ENCODE measurements around the gene LYPD6B.

DNA sequence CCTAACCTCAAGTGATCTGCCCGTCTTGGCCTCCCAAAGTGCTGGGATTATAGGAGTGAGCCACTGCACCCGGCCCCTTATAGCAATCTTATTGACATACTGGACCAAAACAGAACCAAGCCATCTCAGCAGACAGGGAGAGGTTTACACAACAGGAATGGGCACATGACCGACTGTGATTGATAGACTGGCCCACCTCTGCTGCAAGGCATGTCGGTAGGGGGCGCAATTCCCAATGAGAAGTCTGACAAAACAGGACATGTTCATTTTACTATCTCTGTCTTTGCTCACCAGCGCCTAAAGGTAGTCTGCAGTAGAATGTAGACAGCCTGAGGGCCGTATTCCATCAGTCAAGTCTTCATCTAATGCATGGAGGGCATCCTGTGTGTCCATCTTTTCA lies 2.0 kb downstream of the LYPD6B start:
- TF ChIP-seq, protein P1, sequence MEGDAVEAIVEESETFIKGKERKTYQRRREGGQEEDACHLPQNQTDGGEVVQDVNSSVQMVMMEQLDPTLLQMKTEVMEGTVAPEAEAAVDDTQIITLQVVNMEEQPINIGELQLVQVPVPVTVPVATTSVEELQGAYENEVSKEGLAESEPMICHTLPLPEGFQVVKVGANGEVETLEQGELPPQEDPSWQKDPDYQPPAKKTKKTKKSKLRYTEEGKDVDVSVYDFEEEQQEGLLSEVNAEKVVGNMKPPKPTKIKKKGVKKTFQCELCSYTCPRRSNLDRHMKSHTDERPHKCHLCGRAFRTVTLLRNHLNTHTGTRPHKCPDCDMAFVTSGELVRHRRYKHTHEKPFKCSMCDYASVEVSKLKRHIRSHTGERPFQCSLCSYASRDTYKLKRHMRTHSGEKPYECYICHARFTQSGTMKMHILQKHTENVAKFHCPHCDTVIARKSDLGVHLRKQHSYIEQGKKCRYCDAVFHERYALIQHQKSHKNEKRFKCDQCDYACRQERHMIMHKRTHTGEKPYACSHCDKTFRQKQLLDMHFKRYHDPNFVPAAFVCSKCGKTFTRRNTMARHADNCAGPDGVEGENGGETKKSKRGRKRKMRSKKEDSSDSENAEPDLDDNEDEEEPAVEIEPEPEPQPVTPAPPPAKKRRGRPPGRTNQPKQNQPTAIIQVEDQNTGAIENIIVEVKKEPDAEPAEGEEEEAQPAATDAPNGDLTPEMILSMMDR (conservative IDR thresholded peaks at IDR 0.05; ENCODE audit: low read depth in 2 of 2), result peak; percentile 93 to 95
- TF ChIP-seq EZH2phosphoT487 (IDR thresholded peaks at IDR 0.05; ENCODE audit: unreplicated experiment), result no peak
